AG04450 (cell line): ENCODE measurements around the gene CAPZA1. TPM values are rescaled to one million over a fixed set of nuclear protein-coding genes. Genes with fewer than 3 reads are reported as not detected.

Experiments
- CTCF ChIA-PET: fragments of 300-600, 350-600 bp; formaldehyde crosslinking; extraction: SDS; loops from one replicate; lab custom pipeline; 2022; ENCODE audit warnings: antibody characterized with exemption, inconsistent platforms; lab: Charles Lee
- POLR2A ChIA-PET: fragments of 350-600 bp; formaldehyde crosslinking; extraction: SDS; loops from one replicate; lab custom pipeline; 2021; ENCODE audit warnings: antibody characterized with exemption, inconsistent platforms; lab: Yijun Ruan, JAX
- DNase-seq: peaks from one replicate; pipeline ENCODE4 v3.0.0-alpha.2; 2011; ENCODE audit warnings: low read depth, low spot score
- H3K27ac ChIP-seq: one replicate; pipeline ENCODE4 v1.5.1; 2012; ENCODE audit warnings: low read depth, low read length, control low read depth
- H3K27me3 ChIP-seq: one replicate; pipeline ENCODE4 v1.6.0; 2012; ENCODE audit warnings: low read length; ENCODE audit not compliant: control insufficient read depth, insufficient read depth
- H3K4me3 ChIP-seq: 2 replicates; pipeline ENCODE4 v1.5.1; 2011; ENCODE audit warnings: mild to moderate bottlenecking, low read depth, low read length, control low read depth
- H3K9me3 ChIP-seq: 2 replicates; pipeline ENCODE4 v1.5.1; 2012; ENCODE audit warnings: low read length; ENCODE audit not compliant: control insufficient read depth, insufficient read depth
- CTCF ChIP-seq: IDR thresholded peaks from 2 replicates; pipeline ENCODE4 v1.5.1; 2011; ENCODE audit warnings: low read depth, low read length, control low read depth, inconsistent platforms
- polyA plus RNA-seq: library from polyadenylated mRNA; depleted of rRNA; stranded (reverse); fragments of >200 nt; gene quantifications from 2 replicates; pipeline ENCODE4 v1.2.3, GENCODE V29; 2011

CAPZA1 gene
- polyA plus RNA-seq, 1 experiment = 273 TPM

GRCh38 chr1:112708489-112708888 is 88.9 kb downstream of the CAPZA1 start:
- ChIA-PET POLR2A (interaction anchor here (0.6 to 0.7 kb wide), 3 partner anchors 8 to 317 kb away, joined by 3 to 4 read pairs (median 4); partner anchors contain the start of gene MOV10), CTCF (interaction anchor here (0.7 to 2.9 kb wide), 17 partner anchors 7 to 410 kb away, joined by 3 to 17 read pairs (median 6); partner anchors contain the start of genes LRIG2, MOV10 and PPM1J)
- Histone ChIP-seq H3K27ac (no peak overlapping the region), H3K9me3 (no peaks in the 10 kb centered on the region), H3K27me3 (no peaks in the 10 kb centered on the region), H3K4me3 (no peak overlapping the region)
- TF ChIP-seq CTCF = no peak
- DNase-seq = no peak

GRCh38 chr1:112710159-112710558 is 90.5 kb downstream of the CAPZA1 start:
- no peak for TF ChIP-seq CTCF
- no peak overlapping the region for H3K4me3 ChIP-seq
- no peak for DNase-seq
- no peaks in the 10 kb centered on the region; the same call in 1 of the 2 replicates for H3K9me3 ChIP-seq
- H3K27me3 ChIP-seq = peaks cover 3% of the 10 kb centered on the region
- ChIA-PET CTCF (interaction anchor here (1.2 to 1.4 kb wide), 3 partner anchors 94 to 319 kb away, joined by 6 to 7 read pairs (median 6); no protein-coding TSS in a partner anchor), POLR2A (interaction anchor here (1.4 kb wide), 1 partner anchor 36 kb away, joined by 3 read pairs; the partner anchor contains the start of gene MOV10)
- no peak overlapping the region for H3K27ac ChIP-seq

DNA sequence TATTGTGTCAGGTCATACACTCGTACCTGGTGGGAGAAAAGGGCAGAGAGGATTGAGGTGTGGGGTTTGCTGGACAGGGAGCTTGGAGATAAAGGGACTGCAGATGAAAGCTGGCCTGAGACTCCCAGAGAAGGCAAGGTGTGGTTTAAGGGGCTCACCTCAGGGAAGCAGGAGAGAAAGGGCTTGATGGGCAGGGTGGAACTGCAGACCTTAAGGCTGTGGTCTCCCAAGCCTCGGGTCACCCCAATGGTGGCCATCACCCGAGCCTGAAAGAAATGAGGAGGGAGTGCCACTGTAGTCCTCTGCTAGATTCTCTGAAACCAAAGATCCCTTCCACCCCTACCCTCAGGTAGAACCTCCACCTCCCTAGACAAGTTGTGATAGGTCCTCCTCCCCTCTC is 91.0 kb downstream of the CAPZA1 start:
- Histone ChIP-seq H3K27ac (no peak overlapping the region), H3K27me3 (peaks cover 3% of the 10 kb centered on the region), H3K9me3 (no peaks in the 10 kb centered on the region; the same call in 1 of the 2 replicates), H3K4me3 (no peak overlapping the region)
- no peak for TF ChIP-seq CTCF
- ChIA-PET CTCF (interaction anchor here (1.2 to 1.4 kb wide), 2 partner anchors 93 to 209 kb away, joined by 6 to 7 read pairs; no protein-coding TSS in a partner anchor), POLR2A (interaction anchor here (1.4 kb wide), 1 partner anchor 36 kb away, joined by 3 read pairs; the partner anchor contains the start of gene MOV10)
- DNase-seq = no peak

GRCh38 chr1:112711041-112711440 is 91.4 kb downstream of the CAPZA1 start:
- no peak overlapping the region for H3K27ac ChIP-seq
- H3K27me3 ChIP-seq = peaks cover 3% of the 10 kb centered on the region
- ChIA-PET POLR2A (no interaction called here), CTCF (interaction anchor here (1.4 kb wide), 1 partner anchor 93 kb away, joined by 6 read pairs; no protein-coding TSS in a partner anchor)
- no peaks in the 10 kb centered on the region; the same call in 1 of the 2 replicates for H3K9me3 ChIP-seq
- H3K4me3 ChIP-seq = no peak overlapping the region
- no peak for TF ChIP-seq CTCF
- DNase-seq = no peak

DNA sequence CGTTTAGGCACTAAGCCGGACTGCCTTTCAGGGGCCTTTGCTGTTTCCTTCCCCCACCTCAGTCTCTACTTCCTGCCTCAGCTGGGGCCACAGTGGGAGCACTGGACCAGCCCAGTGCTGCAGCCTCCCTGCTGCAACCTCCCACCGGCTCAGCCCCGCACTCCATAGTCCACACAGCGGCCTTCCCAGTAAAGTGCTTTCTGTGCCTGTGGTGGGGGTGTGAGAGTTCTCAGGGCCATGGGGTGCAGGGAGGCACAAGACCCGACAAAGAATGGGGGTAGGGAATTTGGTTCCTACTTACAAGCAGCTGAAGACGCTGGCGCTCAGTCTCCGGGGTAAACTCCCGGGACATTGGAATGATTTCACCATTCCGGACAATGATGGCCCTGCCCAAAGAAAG is 92.0 kb downstream of the CAPZA1 start:
- no peak for DNase-seq
- CTCF ChIA-PET = no interaction called here
- no peaks in the 10 kb centered on the region; the same call in 1 of the 2 replicates for H3K9me3 ChIP-seq
- POLR2A ChIA-PET = no interaction called here
- H3K27me3 ChIP-seq = peaks cover 3% of the 10 kb centered on the region
- no peak overlapping the region for H3K27ac ChIP-seq
- TF ChIP-seq CTCF = no peak
- no peak overlapping the region for H3K4me3 ChIP-seq
